ENCODE measurements around the gene MGAT5. TPM values are rescaled to one million over a fixed set of nuclear protein-coding genes. Genes with fewer than 3 reads are reported as not detected.

MGAT5 gene
- total RNA-seq, 1 experiment from 2014 or later: 23.2 TPM

- DNase-seq (ENCODE audit: low read depth): no peak
Measured at GRCh38 chr2:134446383-134447017, 192.6 kb downstream of the MGAT5 start.

- DNase-seq (ENCODE audit: low read depth): no peak
Measured at GRCh38 chr2:134447669-134448068, 193.8 kb downstream of the MGAT5 start.

- no peak for DNase-seq (ENCODE audit: low read depth)
Measured at GRCh38 chr2:134448650-134449049, 194.8 kb downstream of the MGAT5 start.

GRCh38 chr2:134449157-134449556 lies 195.3 kb downstream of the MGAT5 start:
- no peak for DNase-seq (ENCODE audit: low read depth)

GRCh38 chr2:134449751-134450513 lies 196.1 kb downstream of the MGAT5 start:
- no peak for DNase-seq (ENCODE audit: low read depth)

GRCh38 chr2:134451347-134451630 lies 197.4 kb downstream of the MGAT5 start:
- no peak for DNase-seq (ENCODE audit: low read depth)

GRCh38 chr2:134452042-134452733 lies 198.3 kb downstream of the MGAT5 start:
- DNase-seq (ENCODE audit: low read depth): no peak

GRCh38 chr2:134453476-134453875 lies 199.6 kb downstream of the MGAT5 start:
- no peak for DNase-seq (ENCODE audit: low read depth)

- DNase-seq (ENCODE audit: low read depth): no peak
Measured at GRCh38 chr2:134453973-134454372, 200.1 kb downstream of the MGAT5 start.

- no peak for DNase-seq (ENCODE audit: low read depth)
Measured at GRCh38 chr2:134454426-134454825, 200.6 kb downstream of the MGAT5 start.

GRCh38 chr2:134454931-134455330 lies 201.1 kb downstream of the MGAT5 start:
- no peak for DNase-seq (ENCODE audit: low read depth)

GRCh38 chr2:134455426-134455825 lies 201.6 kb downstream of the MGAT5 start:
- no peak for DNase-seq (ENCODE audit: low read depth)

GRCh38 chr2:134457353-134457752 lies 203.5 kb downstream of the MGAT5 start:
- no peak for DNase-seq (ENCODE audit: low read depth)

- no peak for DNase-seq (ENCODE audit: low read depth)
Measured at GRCh38 chr2:134457765-134458472, 204.0 kb downstream of the MGAT5 start.

- no peak for DNase-seq (ENCODE audit: low read depth)
Measured at GRCh38 chr2:134458473-134458853, 204.6 kb downstream of the MGAT5 start.

- DNase-seq (ENCODE audit: low read depth): no peak
Measured at GRCh38 chr2:134458950-134459349, 205.1 kb downstream of the MGAT5 start.

GRCh38 chr2:134459706-134460406 lies 206.0 kb downstream of the MGAT5 start:
- no peak for DNase-seq (ENCODE audit: low read depth)

- peak; percentile 67 for DNase-seq (ENCODE audit: low read depth)
Measured at GRCh38 chr2:134460583-134460998, 206.7 kb downstream of the MGAT5 start.

GRCh38 chr2:134461511-134461910 lies 207.6 kb downstream of the MGAT5 start:
- peak; percentile 67 for DNase-seq (ENCODE audit: low read depth)

- no peak for DNase-seq (ENCODE audit: low read depth)
Measured at GRCh38 chr2:134462275-134462674, 208.4 kb downstream of the MGAT5 start.

GRCh38 chr2:134462791-134463698 lies 209.2 kb downstream of the MGAT5 start:
- no peak for DNase-seq (ENCODE audit: low read depth)

All from Daoy (cell line).